GM12864 (cell line): ENCODE measurements around the gene KNTC1.

ENCODE experiments used
- DNase-seq: peaks from one replicate; pipeline ENCODE4 v3.0.0-alpha.2; 2011; ENCODE audit warnings: low read depth
- H3K4me3 ChIP-seq: 2 replicates; pipeline ENCODE4 v1.5.1; 2011; ENCODE audit warnings: mild to moderate bottlenecking, low read depth, low read length, control low read depth
- CTCF ChIP-seq: IDR thresholded peaks from 2 replicates; pipeline ENCODE4 v1.5.1; 2011; ENCODE audit warnings: low read depth, mild to moderate bottlenecking, moderate library complexity, low read length, control low read depth, inconsistent platforms; ENCODE audit errors: missing control alignments

Gene KNTC1

GRCh38 chr12:122515275-122515674 lies 11.8 kb upstream of the KNTC1 start:
- no peak for DNase-seq
- no peak for TF ChIP-seq CTCF
- H3K4me3 ChIP-seq: no peak overlapping the region

- no peak for TF ChIP-seq CTCF
- H3K4me3 ChIP-seq: no peak overlapping the region
Measured at GRCh38 chr12:122516544-122517361, 10.3 kb upstream of the KNTC1 start.

GRCh38 chr12:122517877-122518276 lies 9.2 kb upstream of the KNTC1 start:
- H3K4me3 ChIP-seq: no peak overlapping the region
- no peak for DNase-seq
- no peak for TF ChIP-seq CTCF

More at GRCh38 chr12:122516544-122517361, 10.3 kb upstream of the KNTC1 start:
- no peak for DNase-seq

GRCh38 chr12:122518908-122519307 lies 8.1 kb upstream of the KNTC1 start:
- TF ChIP-seq CTCF: no peak
- H3K4me3 ChIP-seq: no peak overlapping the region
- DNase-seq: no peak

- no peak for TF ChIP-seq CTCF
- H3K4me3 ChIP-seq: no peak overlapping the region
- DNase-seq: no peak
Measured at GRCh38 chr12:122519418-122519817, 7.6 kb upstream of the KNTC1 start.

- no peak for TF ChIP-seq CTCF
- no peak for DNase-seq
- no peak overlapping the region for H3K4me3 ChIP-seq
Measured at GRCh38 chr12:122520676-122521075, 6.4 kb upstream of the KNTC1 start.

GRCh38 chr12:122523280-122523679 lies 3.8 kb upstream of the KNTC1 start:
- peak overlapping the region; percentile 13 for H3K4me3 ChIP-seq
- DNase-seq: no peak
- TF ChIP-seq CTCF: no peak
